NCI-H1092 treated with DMSO at 0.1 percent for 48 hours (cell line): ENCODE data around the gene C1S.

Source experiments
- DNase-seq: peaks from one replicate; lab custom pipeline; 2025; lab: John Stamatoyannopoulos, UW

The C1S gene

GRCh38 chr12:7075939-7076338, 15.4 kb downstream of the C1S start:
- DNase-seq: no peak

- no peak for DNase-seq
Observed at GRCh38 chr12:7076493-7076892, 16.0 kb downstream of the C1S start.

GRCh38 chr12:7078163-7078562, 17.6 kb downstream of the C1S start:
- no peak for DNase-seq

GRCh38 chr12:7079826-7080125, 19.3 kb downstream of the C1S start:
- DNase-seq: no peak

- no peak for DNase-seq
Observed at GRCh38 chr12:7081037-7081436, 20.5 kb downstream of the C1S start.

- no peak for DNase-seq
Observed at GRCh38 chr12:7083125-7083524, 22.6 kb downstream of the C1S start.

- no peak for DNase-seq
Observed at GRCh38 chr12:7089196-7089871, 28.8 kb downstream of the C1S start.

GRCh38 chr12:7090222-7090998, 29.9 kb downstream of the C1S start:
- no peak for DNase-seq

- no peak for DNase-seq
Observed at GRCh38 chr12:7091171-7091570, 30.7 kb downstream of the C1S start.

GRCh38 chr12:7091660-7092228, 31.2 kb downstream of the C1S start:
- no peak for DNase-seq

GRCh38 chr12:7092229-7092985, 31.9 kb downstream of the C1S start, which contains the start of gene C1R:
C1R (minus strand) TSS chr12:7092445; CDS start chr12:7092388, 57 bp downstream.
- DNase-seq: peak; percentile 18

- DNase-seq: no peak
Observed at GRCh38 chr12:7092986-7093460, 32.5 kb downstream of the C1S start.

- no peak for DNase-seq
Observed at GRCh38 chr12:7093486-7093885, 33.0 kb downstream of the C1S start.

GRCh38 chr12:7093892-7094291, 33.4 kb downstream of the C1S start:
- no peak for DNase-seq

GRCh38 chr12:7096006-7096932, 35.8 kb downstream of the C1S start:
- DNase-seq: no peak

- DNase-seq: peak; percentile 40
Observed at GRCh38 chr12:7096979-7097378, 36.5 kb downstream of the C1S start.

GRCh38 chr12:7099290-7099996, 38.9 kb downstream of the C1S start:
- DNase-seq: peak; percentile 1

GRCh38 chr12:7100239-7100638, 39.7 kb downstream of the C1S start:
- no peak for DNase-seq

- no peak for DNase-seq
Observed at GRCh38 chr12:7101047-7101693, 40.7 kb downstream of the C1S start.

- DNase-seq: no peak
Observed at GRCh38 chr12:7101694-7102131, 41.2 kb downstream of the C1S start.
